ENCODE results near the gene SAMD4B. TPM values are rescaled to one million over a fixed set of nuclear protein-coding genes. Genes with fewer than 3 reads are reported as not detected.
A peak's percentile ranks its signal among the peaks of the same experiment; 100 is the strongest.

The SAMD4B gene
- total RNA-seq, 1 donor from 2014 or later = 82.9 TPM

GRCh38 chr19:39401549-39402345, 59.5 kb downstream of the SAMD4B start:
- H3K27ac Mint-ChIP-seq (ENCODE audit: unreplicated experiment) = peak overlapping the region; percentile 100
- peaks cover 62% of the 10 kb centered on the region for H3K4me1 Mint-ChIP-seq (ENCODE audit: low read depth)

GRCh38 chr19:39402346-39403300, 60.4 kb downstream of the SAMD4B start:
- Mint-ChIP-seq H3K4me1 (ENCODE audit: low read depth) (peaks cover 59% of the 10 kb centered on the region), H3K27me3 (ENCODE audit: low read depth) (no peaks in the 10 kb centered on the region), H3K36me3 (ENCODE audit: low read depth) (no peaks in the 10 kb centered on the region), H3K4me3 (ENCODE audit: unreplicated experiment) (peak overlapping the region; percentile 82), H3K27ac (ENCODE audit: unreplicated experiment) (peak overlapping the region; percentile 100), H3K9me3 (ENCODE audit: low read depth) (no peaks in the 10 kb centered on the region)
- no peak for DNase-seq (ENCODE audit: low spot score)
- no peak for TF ChIP-seq CTCF (IDR thresholded peaks at IDR 0.05)

More at GRCh38 chr19:39401549-39402345, 59.5 kb downstream of the SAMD4B start:
- no peak for DNase-seq (ENCODE audit: low spot score)
- no peaks in the 10 kb centered on the region for H3K36me3 Mint-ChIP-seq (ENCODE audit: low read depth)
- H3K4me3 Mint-ChIP-seq (ENCODE audit: unreplicated experiment) = no peak overlapping the region
- no peak for TF ChIP-seq CTCF (IDR thresholded peaks at IDR 0.05)
- no peaks in the 10 kb centered on the region for H3K9me3 Mint-ChIP-seq (ENCODE audit: low read depth)
- no peaks in the 10 kb centered on the region for H3K27me3 Mint-ChIP-seq (ENCODE audit: low read depth)

GRCh38 chr19:39403331-39404312, 61.4 kb downstream of the SAMD4B start:
- Mint-ChIP-seq H3K4me3 (ENCODE audit: unreplicated experiment) (peak overlapping the region; percentile 82), H3K4me1 (ENCODE audit: low read depth) (peaks cover 59% of the 10 kb centered on the region)

GRCh38 chr19:39405261-39405957, 63.2 kb downstream of the SAMD4B start:
- Mint-ChIP-seq H3K27ac (ENCODE audit: unreplicated experiment) (peak overlapping the region; percentile 99), H3K27me3 (ENCODE audit: low read depth) (no peaks in the 10 kb centered on the region), H3K36me3 (ENCODE audit: low read depth) (peaks cover 12% of the 10 kb centered on the region), H3K4me1 (ENCODE audit: low read depth) (peaks cover 64% of the 10 kb centered on the region), H3K9me3 (ENCODE audit: low read depth) (no peaks in the 10 kb centered on the region), H3K4me3 (ENCODE audit: unreplicated experiment) (no peak overlapping the region)
- TF ChIP-seq CTCF (IDR thresholded peaks at IDR 0.05) = no peak
- DNase-seq (ENCODE audit: low spot score) = no peak

More at GRCh38 chr19:39403331-39404312, 61.4 kb downstream of the SAMD4B start:
- no peaks in the 10 kb centered on the region for H3K9me3 Mint-ChIP-seq (ENCODE audit: low read depth)
- DNase-seq (ENCODE audit: low spot score) = no peak
- no peaks in the 10 kb centered on the region for H3K27me3 Mint-ChIP-seq (ENCODE audit: low read depth)
- H3K27ac Mint-ChIP-seq (ENCODE audit: unreplicated experiment) = peak overlapping the region; percentile 100
- no peak for TF ChIP-seq CTCF (IDR thresholded peaks at IDR 0.05)
- H3K36me3 Mint-ChIP-seq (ENCODE audit: low read depth) = peaks cover 9% of the 10 kb centered on the region
